Endodermal cell (in vitro differentiated cells): ENCODE measurements around the gene TCEAL5. TPM values are rescaled to one million over a fixed set of nuclear protein-coding genes. Genes with fewer than 3 reads are reported as not detected.

ENCODE experiments used
- DNase-seq: peaks from one replicate; pipeline ENCODE4 v3.0.0-alpha.2; 2017
- H3K27ac ChIP-seq: 2 replicates; pipeline ENCODE4 v1.5.1; 2013; ENCODE audit warnings: mild to moderate bottlenecking, low read depth, low read length, moderate library complexity
- H3K27me3 ChIP-seq: 2 replicates; pipeline ENCODE4 v1.6.1; 2013; ENCODE audit warnings: mild to moderate bottlenecking, low read length, moderate library complexity; ENCODE audit not compliant: insufficient read depth, control insufficient read depth, poor library complexity, severe bottlenecking
- H3K36me3 ChIP-seq: 2 replicates; pipeline ENCODE4 v1.7.0; 2013; ENCODE audit warnings: mild to moderate bottlenecking, low read length, moderate library complexity; ENCODE audit not compliant: control insufficient read depth, insufficient read depth
- H3K4me1 ChIP-seq: one replicate; pipeline ENCODE4 v1.7.0; 2013; ENCODE audit warnings: low read length; ENCODE audit not compliant: control insufficient read depth, insufficient read depth
- H3K4me3 ChIP-seq: 2 replicates; pipeline ENCODE4 v1.5.1; 2013; ENCODE audit warnings: mild to moderate bottlenecking, low read length, moderate library complexity
- H3K9ac ChIP-seq: 2 replicates; pipeline ENCODE4 v1.6.1; 2013; ENCODE audit warnings: mild to moderate bottlenecking, low read length, moderate library complexity; ENCODE audit not compliant: poor library complexity, severe bottlenecking; ENCODE audit errors: extremely low read depth
- H3K9me3 ChIP-seq: 2 replicates; pipeline ENCODE4 v1.6.1; 2013; ENCODE audit warnings: mild to moderate bottlenecking, low read length, moderate library complexity; ENCODE audit not compliant: control insufficient read depth
- H3K27ac Mint-ChIP-seq: 2 replicates; pipeline ENCODE4 v1.8.0; 2020; ENCODE audit warnings: mixed read lengths
- H3K27me3 Mint-ChIP-seq: 2 replicates; pipeline ENCODE4 v1.8.0; 2021; ENCODE audit warnings: mild to moderate bottlenecking, mixed read lengths; ENCODE audit not compliant: insufficient read depth
- H3K36me3 Mint-ChIP-seq: 2 replicates; pipeline ENCODE4 v1.8.0; 2020; ENCODE audit warnings: low read depth, mixed read lengths
- H3K4me1 Mint-ChIP-seq: 2 replicates; pipeline ENCODE4 v1.8.0; 2020; ENCODE audit warnings: mixed read lengths
- H3K4me3 Mint-ChIP-seq: 2 replicates; pipeline ENCODE4 v1.8.0; 2020; ENCODE audit warnings: mild to moderate bottlenecking, moderate library complexity, mixed read lengths
- H3K9me3 Mint-ChIP-seq: 2 replicates; pipeline ENCODE4 v1.8.0; 2020; ENCODE audit warnings: mild to moderate bottlenecking, mixed read lengths
- CTCF ChIP-seq: fragments of 200-600 bp; sonication (generic); conservative IDR thresholded peaks from 2 replicates; pipeline ENCODE4 v1.5.0; 2021; ENCODE audit warnings: antibody characterized with exemption, mild to moderate bottlenecking
- WGBS, 2 experiments: methylation state at CpG; one replicate each; pipeline versions ENCODE4 v1.1.5 to v1.1.7; 2013; ENCODE audit warnings: missing lambda C conversion rate in 2 of 2, mixed read lengths in 1 of 2; ENCODE audit not compliant: insufficient coverage in 1 of 2, insufficient read length in 1 of 2; 5-methylcytosine and 5-hydroxymethylcytosine counted together
- total RNA-seq, 2 donors: library from RNA; stranded (reverse); fragmentation: NEBNext Ultra II Directional in 1 of 2; extraction: Animal tissue kit (Norgen Biotek cat#: 25700) in 1 of 2; gene quantifications; 2 replicates in 1 of 2; 3 replicates in 1 of 2; pipeline ENCODE4 v1.2.1, GENCODE V29; 2021

The TCEAL5 gene
- total RNA-seq, 2 donors from 2014 or later: 0.22 to 4.4 TPM

- Histone ChIP-seq H3K4me1 (no peaks in the 10 kb centered on the region), H3K27me3 (no peaks in the 10 kb centered on the region), H3K9me3 (no peaks in the 10 kb centered on the region), H3K36me3 (peaks cover 11% of the 10 kb centered on the region), H3K9ac (no peak overlapping the region), H3K27ac (no peak overlapping the region), H3K4me3 (no peak overlapping the region)
- 88% methylated on average over 1 of the region's 1 CpG; no CpG with 5 or more reads in 1 of the 2 experiments for WGBS, 2 experiments
- TF ChIP-seq CTCF: no peak
- peaks cover 8% of the 10 kb centered on the region for H3K27me3 Mint-ChIP-seq
- H3K9me3 Mint-ChIP-seq: peaks cover 4% of the 10 kb centered on the region
- peaks cover 17% of the 10 kb centered on the region for H3K4me1 Mint-ChIP-seq
- no peak overlapping the region for H3K4me3 Mint-ChIP-seq
- no peak for DNase-seq
- peaks cover 12% of the 10 kb centered on the region for H3K36me3 Mint-ChIP-seq
- no peak overlapping the region for H3K27ac Mint-ChIP-seq
These were observed 26.7 kb downstream of the TCEAL5 start for GRCh38 chrX:103249805-103250204.

GRCh38 chrX:103248553-103248952, 28.0 kb downstream of the TCEAL5 start:
- Histone ChIP-seq H3K4me1 (no peaks in the 10 kb centered on the region), H3K36me3 (peaks cover 10% of the 10 kb centered on the region), H3K4me3 (no peak overlapping the region), H3K9me3 (no peaks in the 10 kb centered on the region), H3K27ac (no peak overlapping the region), H3K9ac (no peak overlapping the region), H3K27me3 (peaks cover under 1% of the 10 kb centered on the region)
- Mint-ChIP-seq H3K27me3 (peaks cover 8% of the 10 kb centered on the region), H3K4me3 (no peak overlapping the region), H3K36me3 (peaks cover 11% of the 10 kb centered on the region), H3K4me1 (peaks cover 16% of the 10 kb centered on the region), H3K27ac (no peak overlapping the region), H3K9me3 (peaks cover 2% of the 10 kb centered on the region)
- peak; percentile 67 for TF ChIP-seq CTCF
- DNase-seq: no peak

GRCh38 chrX:103240155-103240554, 36.4 kb downstream of the TCEAL5 start:
- no peak for DNase-seq
- Histone ChIP-seq H3K36me3 (no peaks in the 10 kb centered on the region), H3K27me3 (peaks cover 57% of the 10 kb centered on the region), H3K4me1 (no peaks in the 10 kb centered on the region), H3K9ac (no peak overlapping the region), H3K27ac (no peak overlapping the region), H3K4me3 (no peak overlapping the region), H3K9me3 (no peaks in the 10 kb centered on the region)
- Mint-ChIP-seq H3K4me3 (no peak overlapping the region), H3K4me1 (peaks cover 6% of the 10 kb centered on the region), H3K27ac (no peak overlapping the region), H3K36me3 (no peaks in the 10 kb centered on the region), H3K27me3 (peaks cover 44% of the 10 kb centered on the region), H3K9me3 (peaks cover 5% of the 10 kb centered on the region)
- TF ChIP-seq CTCF: no peak
